SK-N-SH treated with all-trans-retinoic acid at 6 μM for 48 hours (cell line): ENCODE data around the gene SLC7A1.
A peak's percentile ranks its signal among the peaks of the same experiment; 100 is the strongest.

Experiments
- ATAC-seq: fragments of 200-7000 bp; cut with Tn5 transposase; 3 replicates; pipeline ENCODE4 v1.9.1; 2020; ENCODE audit warnings: mild to moderate bottlenecking, moderate library complexity
- ARNTL ChIP-seq: fragments of 450-650 bp; formaldehyde crosslinking; IDR thresholded peaks from 2 replicates; pipeline ENCODE4 v1.5.0; 2020; ENCODE audit warnings: low read depth, mild to moderate bottlenecking, moderate library complexity, borderline replicate concordance
- BACH2 ChIP-seq: fragments of 250-450 bp; sonication (Bioruptor Pico); IDR thresholded peaks from 2 replicates; pipeline ENCODE4 v1.9.0; 2021; ENCODE audit warnings: mild to moderate bottlenecking, borderline replicate concordance
- ESRRG ChIP-seq: fragments of 250-450 bp; sonication (Bioruptor Pico); IDR thresholded peaks from 2 replicates; pipeline ENCODE4 v1.6.1; 2021; ENCODE audit warnings: mild to moderate bottlenecking
- ISL1 ChIP-seq: fragments of 250-450 bp; sonication (Bioruptor Pico); IDR thresholded peaks from 2 replicates; pipeline ENCODE4 v2.1.2; 2022; ENCODE audit warnings: mild to moderate bottlenecking, moderate library complexity
- OSR1 ChIP-seq: fragments of 250-450 bp; sonication (Bioruptor Pico); IDR thresholded peaks from 2 replicates; pipeline ENCODE4 v1.8.0; 2022; ENCODE audit warnings: moderate library complexity, mild to moderate bottlenecking, inconsistent platforms
- POU6F1 ChIP-seq: fragments of 250-450 bp; sonication (Bioruptor Pico); IDR thresholded peaks from 2 replicates; pipeline ENCODE4 v1.8.0; 2021; ENCODE audit warnings: low read depth, mild to moderate bottlenecking, moderate library complexity, borderline replicate concordance
- PPARA ChIP-seq: fragments of 250-450 bp; sonication (Bioruptor Pico); IDR thresholded peaks from 2 replicates; pipeline ENCODE4 v1.5.0; 2020; ENCODE audit warnings: mild to moderate bottlenecking, borderline replicate concordance
- RARB ChIP-seq: fragments of 250-450 bp; sonication (Bioruptor Pico); IDR thresholded peaks from 2 replicates; pipeline ENCODE4 v1.8.0; 2021; ENCODE audit warnings: mild to moderate bottlenecking, moderate library complexity
- TOX ChIP-seq: fragments of 250-450 bp; sonication (Bioruptor Pico); IDR thresholded peaks from 2 replicates; pipeline ENCODE4 v1.8.0; 2021; ENCODE audit warnings: mild to moderate bottlenecking, moderate library complexity, borderline replicate concordance
- TSHZ2 ChIP-seq: fragments of 250-450 bp; sonication (Bioruptor Pico); IDR thresholded peaks from 2 replicates; pipeline ENCODE4 v1.5.0; 2020; ENCODE audit warnings: mild to moderate bottlenecking, moderate library complexity
- ZFP3 ChIP-seq: fragments of 250-450 bp; sonication (Bioruptor Pico); IDR thresholded peaks from 2 replicates; pipeline ENCODE4 v1.5.0; 2020; ENCODE audit warnings: mild to moderate bottlenecking, moderate library complexity
- ZFP30 ChIP-seq: fragments of 450-650 bp; formaldehyde crosslinking; IDR thresholded peaks from 2 replicates; pipeline ENCODE4 v1.5.0; 2022; ENCODE audit warnings: mild to moderate bottlenecking, moderate library complexity
- ZNF565 ChIP-seq: fragments of 450-650 bp; formaldehyde crosslinking; conservative IDR thresholded peaks from 2 replicates; pipeline ENCODE4 v1.5.0; 2020; ENCODE audit warnings: low read depth, mild to moderate bottlenecking, moderate library complexity
- ZNF8 ChIP-seq: fragments of 450-650 bp; formaldehyde crosslinking; IDR thresholded peaks from 2 replicates; pipeline ENCODE4 v1.5.0; 2020; ENCODE audit warnings: mild to moderate bottlenecking, moderate library complexity
- TF ChIP-seq, protein P1 (sequence below): fragments of 250-450 bp; sonication (Bioruptor Pico); IDR thresholded peaks from 2 replicates; pipeline ENCODE4 v1.5.1; 2021; ENCODE audit warnings: mild to moderate bottlenecking, moderate library complexity
- TF ChIP-seq, protein P2 (sequence below): fragments of 250-450 bp; sonication (Bioruptor Pico); IDR thresholded peaks from 2 replicates; pipeline ENCODE4 v1.5.1; 2020; ENCODE audit warnings: low read depth, mild to moderate bottlenecking, moderate library complexity

Gene SLC7A1

DNA sequence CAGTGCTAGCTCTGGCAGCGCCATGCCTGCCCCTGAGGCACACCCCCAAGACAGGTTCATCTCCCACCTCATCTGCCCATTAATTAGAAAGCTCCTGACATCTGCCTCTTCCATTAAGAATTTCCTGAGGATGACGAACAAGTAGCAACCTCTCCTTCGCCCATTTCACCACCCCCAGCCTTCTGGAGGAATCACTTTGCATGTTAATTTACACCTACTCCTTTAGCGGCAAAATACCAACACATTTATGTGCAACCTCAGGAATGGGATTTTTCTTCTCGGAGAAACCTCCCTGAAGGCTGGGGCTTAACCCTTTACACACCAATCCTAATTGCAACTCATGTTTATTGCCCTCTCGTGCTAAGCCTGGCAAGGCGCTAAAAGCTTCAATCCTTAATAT lies 13.8 kb downstream of the SLC7A1 start (continued):
- TF ChIP-seq POU6F1 (CRISPR knock-in tag) (no peak), ESRRG (CRISPR knock-in tag) (no peak), PPARA (CRISPR knock-in tag) (no peak)
- TF ChIP-seq, protein P1, sequence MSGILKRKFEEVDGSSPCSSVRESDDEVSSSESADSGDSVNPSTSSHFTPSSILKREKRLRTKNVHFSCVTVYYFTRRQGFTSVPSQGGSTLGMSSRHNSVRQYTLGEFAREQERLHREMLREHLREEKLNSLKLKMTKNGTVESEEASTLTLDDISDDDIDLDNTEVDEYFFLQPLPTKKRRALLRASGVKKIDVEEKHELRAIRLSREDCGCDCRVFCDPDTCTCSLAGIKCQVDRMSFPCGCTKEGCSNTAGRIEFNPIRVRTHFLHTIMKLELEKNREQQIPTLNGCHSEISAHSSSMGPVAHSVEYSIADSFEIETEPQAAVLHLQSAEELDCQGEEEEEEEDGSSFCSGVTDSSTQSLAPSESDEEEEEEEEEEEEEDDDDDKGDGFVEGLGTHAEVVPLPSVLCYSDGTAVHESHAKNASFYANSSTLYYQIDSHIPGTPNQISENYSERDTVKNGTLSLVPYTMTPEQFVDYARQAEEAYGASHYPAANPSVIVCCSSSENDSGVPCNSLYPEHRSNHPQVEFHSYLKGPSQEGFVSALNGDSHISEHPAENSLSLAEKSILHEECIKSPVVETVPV (CRISPR knock-in tag), result no peak

DNA sequence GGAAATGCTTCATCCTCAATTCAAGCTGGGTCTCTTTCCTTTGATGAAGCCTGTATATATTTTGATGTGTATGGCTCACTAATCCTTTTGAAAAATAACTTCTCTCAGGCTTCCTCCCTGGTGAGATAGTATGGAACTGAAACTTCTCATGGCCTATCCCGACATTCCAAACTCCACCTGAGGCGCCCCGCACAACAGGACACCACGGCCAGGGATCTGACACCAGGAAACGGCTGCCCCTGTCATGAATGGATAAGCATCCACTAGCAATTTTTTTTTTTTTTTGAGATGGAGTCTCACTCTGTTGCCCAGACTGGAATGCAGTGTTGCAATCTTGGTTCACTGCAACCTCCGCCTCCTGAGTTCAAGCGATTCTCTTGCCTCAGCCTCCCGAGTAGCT lies 16.4 kb downstream of the SLC7A1 start:
- no peak for ATAC-seq
- TF ChIP-seq, protein P2, sequence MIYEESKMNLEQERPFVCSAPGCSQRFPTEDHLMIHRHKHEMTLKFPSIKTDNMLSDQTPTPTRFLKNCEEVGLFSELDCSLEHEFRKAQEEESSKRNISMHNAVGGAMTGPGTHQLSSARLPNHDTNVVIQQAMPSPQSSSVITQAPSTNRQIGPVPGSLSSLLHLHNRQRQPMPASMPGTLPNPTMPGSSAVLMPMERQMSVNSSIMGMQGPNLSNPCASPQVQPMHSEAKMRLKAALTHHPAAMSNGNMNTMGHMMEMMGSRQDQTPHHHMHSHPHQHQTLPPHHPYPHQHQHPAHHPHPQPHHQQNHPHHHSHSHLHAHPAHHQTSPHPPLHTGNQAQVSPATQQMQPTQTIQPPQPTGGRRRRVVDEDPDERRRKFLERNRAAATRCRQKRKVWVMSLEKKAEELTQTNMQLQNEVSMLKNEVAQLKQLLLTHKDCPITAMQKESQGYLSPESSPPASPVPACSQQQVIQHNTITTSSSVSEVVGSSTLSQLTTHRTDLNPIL (CRISPR knock-in tag), result no peak
- TF ChIP-seq ESRRG (CRISPR knock-in tag), result no peak

- TF ChIP-seq ARNTL (CRISPR knock-in tag) (no peak), ESRRG (CRISPR knock-in tag) (no peak), BACH2 (no peak), PPARA (CRISPR knock-in tag) (no peak), OSR1 (CRISPR knock-in tag) (no peak), ISL1 (no peak), ZFP3 (no peak), RARB (no peak), POU6F1 (CRISPR knock-in tag) (no peak)
- TF ChIP-seq, protein P1 (CRISPR knock-in tag), result no peak
- peak; percentile 17; the same call in 1 of the 3 replicates for ATAC-seq
Observed at GRCh38 chr13:29578300-29579085, 17.0 kb downstream of the SLC7A1 start.

DNA sequence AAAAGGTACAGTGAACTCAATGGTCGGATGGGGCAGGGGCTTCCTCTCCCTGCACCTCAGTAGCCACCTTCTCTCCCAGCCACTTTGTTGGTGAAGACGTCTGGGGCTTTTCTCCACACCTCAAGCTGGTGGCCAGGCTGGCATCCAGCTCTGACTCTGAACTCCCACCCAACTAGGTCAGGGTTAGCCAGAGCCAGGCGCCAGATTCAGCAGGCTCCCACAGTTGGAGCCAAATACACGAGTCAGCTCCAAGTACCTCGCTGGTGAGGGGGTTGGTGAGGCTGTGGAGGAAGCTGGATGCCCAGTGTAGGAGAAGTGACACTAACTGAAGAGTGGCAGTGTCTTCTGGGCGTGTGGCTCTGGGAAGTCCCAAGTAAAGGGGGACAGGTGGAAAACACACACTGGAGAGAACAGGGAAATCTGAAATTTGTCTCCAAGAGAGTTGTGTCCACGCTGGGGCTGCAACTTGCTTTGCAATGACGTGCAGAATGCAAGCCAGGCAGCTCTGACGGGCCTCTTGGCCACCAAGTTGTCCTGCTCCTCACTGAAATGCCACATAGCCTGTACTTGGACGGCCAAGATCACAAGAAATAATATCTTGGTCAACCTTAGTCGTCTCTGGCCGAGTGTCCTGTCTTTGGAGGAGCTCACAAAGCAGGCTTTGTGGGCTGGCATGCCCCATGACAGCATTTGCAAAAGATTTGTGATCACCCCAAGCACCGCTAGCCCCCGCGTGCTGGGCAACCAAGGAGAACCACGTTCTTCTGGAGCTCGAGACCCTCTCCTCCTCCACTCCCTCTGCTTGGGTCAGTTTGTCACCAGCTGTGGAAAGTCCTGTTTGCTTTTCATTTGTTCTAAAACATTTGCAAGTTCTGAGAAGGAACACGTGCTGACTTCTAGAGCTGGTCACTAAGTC lies 18.1 kb downstream of the SLC7A1 start:
- TF ChIP-seq TOX (CRISPR knock-in tag), result no peak
- no peak for TF ChIP-seq RARB
- TF ChIP-seq ZNF8 (CRISPR knock-in tag), result no peak
- TF ChIP-seq BACH2, result no peak
- no peak for TF ChIP-seq ESRRG (CRISPR knock-in tag)
- no peak for TF ChIP-seq ZNF565
- TF ChIP-seq, protein P1 (CRISPR knock-in tag), result no peak
- TF ChIP-seq PPARA (CRISPR knock-in tag), result no peak
- no peak for TF ChIP-seq ARNTL (CRISPR knock-in tag)
- TF ChIP-seq ISL1, result no peak
- no peak for TF ChIP-seq POU6F1 (CRISPR knock-in tag)
- TF ChIP-seq TSHZ2 (CRISPR knock-in tag), result no peak
- TF ChIP-seq ZFP3, result no peak
- no peak for TF ChIP-seq ZFP30 (CRISPR knock-in tag)
- ATAC-seq, result peak; percentile 49; the same call in 2 of the 3 replicates
